ENCODE results near the gene FBXO36.

The FBXO36 gene

DNA sequence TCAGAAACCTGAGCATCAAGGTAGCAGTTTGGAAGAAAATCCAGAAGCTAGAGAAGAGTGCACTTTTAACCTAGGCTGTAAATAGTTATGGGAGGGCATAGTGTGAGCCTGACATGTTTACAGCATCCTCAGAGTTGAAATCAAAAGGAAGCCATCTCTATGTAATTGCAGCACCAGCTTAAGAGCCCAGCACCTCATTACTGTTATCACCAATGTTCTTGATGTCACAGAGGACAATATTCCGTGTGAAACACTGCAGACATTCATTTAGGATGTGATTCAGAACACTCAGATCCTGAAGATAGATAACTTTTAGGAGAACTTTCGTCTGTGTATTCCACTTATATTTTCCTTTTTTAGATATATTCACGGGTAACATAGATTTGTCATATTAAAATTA is 48.1 kb downstream of the FBXO36 start:
- DNase-seq (ENCODE audit: low read depth), result no peak

DNA sequence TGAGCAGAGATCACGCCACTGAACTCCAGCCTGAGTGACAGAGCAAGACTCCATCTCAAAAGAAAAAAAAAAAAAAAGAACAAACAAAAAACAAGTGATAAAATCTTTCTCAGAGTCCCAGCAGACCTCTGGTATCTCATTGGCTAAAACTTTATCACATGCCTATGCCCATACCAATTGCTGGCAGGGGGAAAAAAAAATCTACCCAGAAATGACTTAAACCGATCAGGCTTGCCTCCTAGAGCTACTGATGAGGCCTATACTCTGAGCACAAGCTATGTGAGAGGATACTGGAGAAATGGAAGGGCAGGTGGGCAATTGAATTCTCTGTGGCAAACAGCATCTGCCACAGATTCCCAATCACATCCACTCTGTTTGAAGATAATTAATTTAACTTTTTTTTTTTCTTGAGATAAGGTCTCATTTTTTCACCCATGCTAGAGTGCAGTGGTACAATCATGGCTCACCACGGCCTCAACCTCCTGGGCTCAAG is 49.0 kb downstream of the FBXO36 start:
- no peak for DNase-seq (ENCODE audit: low read depth)

DNA sequence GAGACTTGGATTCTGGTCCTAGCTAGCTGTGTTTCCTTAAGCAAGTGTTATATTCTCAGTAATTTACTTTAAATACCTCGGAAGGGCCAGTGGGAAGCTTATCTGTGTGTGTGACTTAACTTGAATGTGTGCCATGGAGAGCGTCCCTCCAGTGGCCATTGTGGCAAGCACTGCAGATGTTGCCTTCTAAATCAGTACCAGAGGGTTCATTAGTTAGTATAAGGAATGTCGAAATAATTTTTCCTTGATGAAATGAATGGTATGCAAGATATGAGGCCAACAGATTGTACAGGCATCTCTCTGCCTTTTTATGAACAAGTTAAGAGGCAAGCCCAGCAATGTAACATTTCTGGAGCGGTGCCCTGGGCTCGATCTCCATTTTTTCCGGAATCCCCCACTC is 52.0 kb downstream of the FBXO36 start:
- DNase-seq (ENCODE audit: low read depth), result peak; percentile 89

DNA sequence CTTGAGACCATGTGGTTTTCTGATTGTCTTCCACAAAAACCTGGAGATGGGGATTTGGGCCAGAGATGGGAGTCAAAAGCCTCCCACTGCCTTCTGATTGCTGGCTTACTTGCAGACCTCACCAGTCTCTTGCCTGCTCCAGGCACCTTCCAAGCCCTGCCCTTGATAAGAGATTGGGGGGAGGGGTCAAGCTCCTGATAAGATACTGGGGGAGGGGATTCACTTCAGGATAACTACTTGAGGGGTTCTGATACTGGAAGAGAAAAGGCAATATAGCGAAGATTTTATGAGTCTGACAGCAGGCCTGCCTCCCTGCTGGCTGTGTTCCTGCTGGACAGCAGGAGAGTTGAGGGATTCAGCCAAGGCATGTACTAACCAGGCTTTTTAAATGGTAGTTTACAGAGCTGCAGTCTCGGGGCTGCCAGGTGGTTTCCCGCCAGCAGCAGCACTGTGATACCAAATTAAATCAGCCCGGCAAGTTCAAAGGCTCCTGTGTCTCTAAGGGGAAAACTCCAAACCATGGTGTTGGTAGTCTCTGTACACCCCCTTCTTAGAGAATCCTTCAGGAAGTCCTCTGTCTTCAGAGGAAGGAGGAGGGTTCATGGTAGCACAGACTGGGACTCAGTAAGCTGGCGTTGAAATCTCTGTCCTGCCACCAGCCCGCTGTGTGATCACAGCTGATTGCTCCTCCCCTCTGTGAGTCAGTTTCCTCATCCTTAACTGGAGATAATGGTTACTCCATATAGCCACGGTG is 58.3 kb downstream of the FBXO36 start:
- DNase-seq (ENCODE audit: low read depth), result peak; percentile 59

DNA sequence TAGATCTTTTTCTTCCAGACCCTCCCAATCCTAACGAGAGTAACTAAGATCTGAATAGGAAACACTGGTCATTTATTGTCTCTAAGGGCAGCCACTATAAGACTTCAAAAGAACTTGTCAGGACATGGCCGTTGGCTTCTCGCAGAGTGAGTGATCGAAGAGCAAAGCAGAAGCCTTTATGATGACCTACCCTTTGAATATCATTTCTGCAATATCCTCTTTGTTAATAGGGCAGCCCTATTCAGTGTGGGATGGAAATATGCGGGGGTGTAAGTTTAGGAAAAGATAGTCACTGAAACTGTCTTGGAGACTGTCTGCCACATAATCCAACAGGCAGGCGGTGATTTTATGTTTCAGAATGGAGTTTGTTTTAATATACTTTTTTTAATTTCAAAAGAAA is 70.9 kb downstream of the FBXO36 start:
- DNase-seq (ENCODE audit: low read depth), result no peak

DNA sequence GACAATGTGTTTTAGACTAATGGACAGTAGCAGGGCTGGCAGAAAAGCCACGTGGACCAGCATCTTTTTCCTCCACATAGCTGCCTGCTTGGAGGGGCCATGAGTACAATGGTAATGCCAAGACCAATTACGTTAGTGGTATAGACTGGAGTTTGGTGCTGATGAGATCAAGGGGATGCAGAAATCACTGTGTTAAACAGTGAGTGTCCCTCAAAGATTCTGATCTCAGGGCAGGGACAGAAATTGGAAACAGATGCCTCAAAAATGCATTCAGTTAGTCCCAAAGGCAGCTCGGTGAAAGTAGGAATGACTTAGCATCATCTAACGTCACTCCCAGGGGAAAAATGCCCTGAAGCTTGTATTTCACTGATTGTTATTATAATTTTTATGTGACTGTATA is 74.0 kb downstream of the FBXO36 start:
- peak; percentile 87 for DNase-seq (ENCODE audit: low read depth)

DNA sequence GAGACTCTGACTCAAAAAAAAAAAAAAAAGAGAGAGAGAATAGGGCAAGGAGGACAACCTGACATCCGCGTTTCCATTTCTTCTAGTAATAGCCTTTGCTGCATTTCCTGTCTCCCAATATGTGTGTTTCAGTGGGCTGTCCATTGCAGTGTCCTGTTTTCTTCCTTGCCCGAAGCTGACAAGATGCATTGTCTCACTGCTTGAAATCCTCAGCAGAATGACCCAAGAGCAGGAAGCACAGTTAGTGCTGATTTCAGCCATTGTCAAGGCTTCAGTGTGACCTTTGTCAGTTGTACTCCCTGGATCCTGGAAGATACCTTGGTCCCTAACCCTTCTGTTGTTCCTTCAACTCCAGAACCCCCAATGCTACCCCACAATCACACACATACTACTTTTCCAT is 75.3 kb downstream of the FBXO36 start:
- no peak for DNase-seq (ENCODE audit: low read depth)

DNA sequence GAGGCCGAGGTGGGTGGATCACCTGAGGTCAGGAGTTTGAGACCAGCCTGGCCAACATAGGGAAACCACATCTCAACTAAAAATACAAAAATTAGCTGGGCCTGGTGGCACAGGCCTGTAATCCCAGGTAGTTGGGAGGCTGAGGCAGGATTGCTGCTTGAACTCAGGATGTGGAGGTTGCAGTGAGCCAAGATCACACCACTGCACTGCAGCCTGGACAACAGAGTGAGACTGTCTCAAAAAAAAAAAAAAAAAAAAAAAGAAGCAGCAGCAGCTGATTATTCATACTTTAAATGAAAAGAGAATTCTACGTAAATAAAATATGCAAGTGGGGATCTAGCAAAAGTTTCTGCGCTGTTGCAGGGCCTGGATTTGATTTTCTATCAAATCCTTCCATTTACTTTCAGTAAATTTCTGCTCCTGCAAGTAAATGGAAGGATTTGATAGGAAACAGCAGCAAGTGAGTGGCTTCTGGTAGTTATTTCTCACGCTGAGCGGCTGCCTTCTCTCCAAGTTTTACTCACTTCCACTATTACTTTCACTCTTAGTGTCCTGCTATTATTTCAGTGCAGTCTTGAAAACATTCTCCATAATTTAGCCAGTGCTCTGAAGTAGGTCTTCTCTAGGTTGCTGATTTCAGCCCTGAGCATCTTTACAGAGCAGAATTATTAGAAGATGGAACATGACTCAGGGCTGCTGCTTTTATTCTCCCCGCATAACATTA is 78.0 kb downstream of the FBXO36 start:
- DNase-seq (ENCODE audit: low read depth), result no peak

DNA sequence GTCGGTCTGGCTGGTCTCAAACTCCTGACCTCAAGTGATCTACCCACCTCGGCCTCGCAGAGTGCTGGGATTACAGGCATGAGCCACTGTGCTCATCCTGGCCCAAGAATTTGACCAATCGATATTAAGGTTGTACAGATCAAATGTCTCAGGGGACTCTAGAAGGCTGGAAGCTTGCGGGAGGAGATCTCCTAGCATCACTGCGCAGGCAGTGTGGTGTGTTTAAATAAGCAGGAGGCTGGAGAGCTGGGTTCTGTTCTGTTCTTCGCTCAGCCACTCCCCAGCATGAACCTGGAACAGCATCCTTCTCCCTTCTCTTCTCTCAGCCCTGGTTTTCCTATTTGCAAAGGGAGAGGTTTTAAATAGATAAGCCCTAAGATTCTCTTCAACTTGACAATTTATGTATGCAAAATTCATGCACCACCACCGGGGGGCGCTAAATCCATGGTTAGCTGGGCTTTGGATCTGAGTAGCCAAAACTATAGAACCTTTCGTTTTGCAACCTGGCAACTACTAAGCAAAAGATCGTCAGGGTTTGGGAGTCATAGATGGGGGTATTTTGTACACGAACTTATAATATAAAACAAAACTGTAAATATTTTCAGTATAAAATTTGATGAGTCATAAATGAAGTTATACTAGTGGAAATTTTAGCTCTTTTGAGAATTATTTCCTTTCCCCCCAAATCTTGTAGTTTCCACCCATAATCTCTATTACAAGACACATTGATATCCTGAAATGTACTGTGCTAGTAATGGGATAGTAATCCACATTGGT is 85.8 kb downstream of the FBXO36 start:
- peak; percentile 71 for DNase-seq (ENCODE audit: low read depth)

DNA sequence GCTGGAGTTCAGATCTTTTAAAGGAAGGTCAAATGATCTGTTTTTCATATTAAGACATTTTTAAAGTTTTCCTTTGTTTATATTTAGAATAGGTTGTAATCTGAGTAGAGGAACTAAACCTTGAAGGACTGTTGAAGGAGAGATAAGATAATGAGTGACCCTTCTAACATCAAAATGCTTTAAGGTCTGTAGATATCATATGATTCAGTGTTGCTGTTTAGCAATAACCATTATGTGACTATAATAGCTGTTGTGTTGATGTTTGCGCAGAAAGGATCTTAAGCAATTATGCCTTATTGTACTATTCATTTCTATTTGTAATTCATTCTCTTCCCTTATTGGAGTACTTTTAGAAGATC is 86.4 kb downstream of the FBXO36 start:
- DNase-seq (ENCODE audit: low read depth), result no peak

DNA sequence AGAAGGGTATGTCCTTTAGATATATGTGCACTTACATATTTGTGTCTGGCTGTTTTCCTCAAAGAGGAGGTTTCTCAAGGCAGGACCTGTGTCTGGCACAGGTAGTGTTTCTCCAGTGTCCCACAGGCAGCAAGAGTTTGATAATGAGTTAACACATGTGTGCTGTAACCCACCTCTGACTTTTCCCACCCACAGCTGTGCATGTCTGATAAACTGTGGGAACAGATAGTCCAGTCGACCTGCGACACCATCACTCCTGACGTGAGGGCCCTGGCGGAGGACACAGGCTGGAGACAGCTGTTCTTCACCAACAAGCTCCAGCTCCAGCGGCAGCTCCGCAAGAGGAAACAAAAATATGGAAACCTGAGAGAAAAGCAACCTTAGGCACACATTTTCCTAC is 88.2 kb downstream of the FBXO36 start:
- DNase-seq (ENCODE audit: low read depth), result no peak

DNA sequence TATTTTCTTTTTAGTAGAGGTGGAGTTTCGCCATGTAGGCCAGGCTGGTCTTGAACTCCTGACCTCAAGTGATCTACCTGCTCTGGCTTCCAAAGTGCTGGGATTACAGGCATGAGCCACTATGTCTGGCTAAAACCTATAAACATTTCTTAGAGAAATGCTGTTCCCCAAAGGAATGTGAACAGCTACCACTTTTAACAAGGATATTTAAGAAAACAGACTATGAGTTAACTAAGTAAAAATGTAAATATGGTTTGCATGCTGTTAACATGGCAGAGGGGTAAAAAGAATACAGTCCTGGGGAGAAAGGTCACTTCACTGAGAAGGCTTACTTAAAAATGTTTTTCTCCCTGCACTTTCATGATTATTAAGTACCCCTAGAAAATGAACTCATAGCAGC is 89.3 kb downstream of the FBXO36 start:
- peak; percentile 83 for DNase-seq (ENCODE audit: low read depth)

DNA sequence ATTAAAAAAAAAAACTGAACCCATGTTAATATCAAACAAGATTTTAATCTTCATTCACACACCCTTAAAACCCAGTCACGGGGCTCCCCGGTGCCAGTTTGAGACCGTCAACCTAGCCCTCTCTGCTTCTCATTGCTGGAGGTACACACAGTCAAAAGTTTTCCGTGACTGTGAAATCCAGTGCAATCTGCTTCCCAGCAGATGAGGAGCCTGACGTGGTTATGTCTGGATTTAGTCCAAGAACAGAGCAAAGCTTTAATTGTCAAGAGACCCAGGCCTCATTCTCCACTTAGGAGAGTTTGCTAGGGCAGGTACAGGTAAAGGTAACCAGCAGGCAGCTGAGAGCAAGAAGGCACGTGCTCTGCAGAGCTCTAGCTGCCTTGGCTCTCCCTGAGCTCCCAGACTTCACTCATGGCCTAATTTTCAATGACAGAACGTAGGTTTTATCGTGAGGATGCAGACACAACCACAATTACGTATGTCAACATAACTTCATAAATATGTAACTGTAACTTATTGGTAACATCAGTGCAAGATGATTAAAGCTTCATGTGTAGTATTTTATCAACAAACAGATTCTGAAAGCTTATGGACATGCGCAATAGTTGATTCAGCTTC is 90.1 kb downstream of the FBXO36 start:
- DNase-seq (ENCODE audit: low read depth), result peak; percentile 16

DNA sequence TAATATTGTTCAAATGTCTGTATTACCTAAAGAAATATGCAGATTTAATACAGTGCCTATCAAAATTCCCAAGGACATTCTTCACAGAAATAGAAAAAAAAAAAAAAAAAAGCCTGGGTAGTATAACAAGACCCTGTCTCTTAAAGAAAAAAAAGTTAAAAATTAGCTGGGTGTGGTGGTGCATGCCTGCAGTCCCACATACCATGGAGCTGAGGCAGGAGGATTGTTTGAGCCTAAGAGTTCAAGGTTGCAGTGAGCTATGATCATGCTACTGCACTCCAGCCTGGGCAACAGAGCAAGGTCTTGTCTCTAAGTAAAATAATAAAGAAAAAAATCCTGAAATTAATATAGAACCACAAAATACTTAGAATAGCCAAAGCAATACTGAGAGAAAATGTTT is 94.5 kb downstream of the FBXO36 start:
- peak; percentile 10 for DNase-seq (ENCODE audit: low read depth)

DNA sequence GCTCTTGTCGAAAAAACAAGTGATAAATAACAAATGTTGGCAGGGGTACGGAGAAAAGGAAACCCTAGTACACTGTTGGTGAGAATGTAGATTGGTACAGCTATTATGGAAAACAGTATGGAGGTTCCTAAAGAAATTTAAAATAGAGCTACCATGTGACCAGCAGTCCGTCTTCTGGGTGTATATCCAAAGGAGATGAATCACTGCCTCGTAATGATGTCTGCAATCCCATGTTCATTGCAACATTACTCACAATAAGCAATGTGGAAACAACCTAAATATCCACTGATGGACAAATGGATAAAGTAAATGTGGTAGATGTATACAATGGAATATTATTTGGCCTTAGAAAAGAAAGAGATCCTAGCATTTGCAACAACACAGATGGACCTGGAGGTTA is 95.8 kb downstream of the FBXO36 start:
- DNase-seq (ENCODE audit: low read depth), result peak; percentile 70

DNA sequence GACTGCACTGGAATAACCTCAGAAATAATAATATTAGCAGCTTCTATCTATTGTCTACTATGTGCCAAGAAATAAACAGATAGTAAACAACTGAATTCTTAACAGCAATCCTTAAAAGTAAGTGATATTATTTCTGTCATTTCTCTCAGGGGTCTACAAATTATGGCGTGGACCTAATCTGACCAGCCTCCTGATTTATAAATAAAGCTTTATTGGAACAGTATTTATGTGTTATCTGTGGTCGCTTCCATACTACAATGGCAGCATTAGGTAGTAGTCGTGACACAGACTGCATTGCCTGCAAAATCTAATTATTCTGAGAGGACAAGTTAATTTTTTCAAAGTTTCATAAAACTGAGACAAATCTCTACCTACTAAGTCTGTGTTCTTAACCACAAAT is 97.4 kb downstream of the FBXO36 start:
- no peak for DNase-seq (ENCODE audit: low read depth)

DNA sequence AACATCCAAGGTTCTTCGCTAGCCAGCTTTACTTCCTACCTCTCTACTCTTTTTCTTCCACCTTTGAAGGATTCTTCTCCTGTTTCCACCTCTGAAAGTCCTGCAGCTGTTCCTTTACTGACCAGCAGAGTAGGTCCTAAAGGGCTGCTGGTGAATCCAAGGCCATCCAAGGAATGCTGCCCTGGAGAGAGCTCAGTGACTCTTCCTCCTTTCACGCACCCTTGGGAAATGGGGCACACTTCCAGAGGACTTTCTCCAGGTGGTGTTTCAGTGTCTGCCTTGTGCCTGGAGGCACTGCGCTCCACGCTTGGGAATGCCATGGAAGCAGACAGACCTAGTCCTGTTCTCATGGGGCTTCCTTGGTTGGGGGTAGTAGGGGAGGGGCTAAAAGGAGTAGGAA is 101.0 kb downstream of the FBXO36 start:
- DNase-seq (ENCODE audit: low read depth), result no peak

DNA sequence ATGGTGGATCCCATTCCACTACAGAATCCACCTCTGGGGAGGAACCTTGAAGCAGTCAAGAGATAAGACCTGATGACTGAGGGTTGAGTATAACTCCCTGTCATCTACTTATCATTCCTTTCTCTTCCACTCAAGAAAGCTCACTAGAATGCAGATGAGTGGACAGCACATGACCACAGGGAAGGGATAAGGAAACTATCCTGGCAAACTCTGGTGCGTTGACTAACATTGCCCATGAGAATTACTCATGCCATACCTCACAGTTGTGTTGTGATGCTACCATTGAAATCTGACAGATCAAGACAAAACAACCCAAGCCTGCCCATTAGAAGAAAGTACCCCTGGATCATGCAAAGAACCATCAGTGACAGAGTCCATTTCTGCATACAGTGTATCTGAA is 119.9 kb downstream of the FBXO36 start:
- DNase-seq (ENCODE audit: low read depth), result peak; percentile 3

DNA sequence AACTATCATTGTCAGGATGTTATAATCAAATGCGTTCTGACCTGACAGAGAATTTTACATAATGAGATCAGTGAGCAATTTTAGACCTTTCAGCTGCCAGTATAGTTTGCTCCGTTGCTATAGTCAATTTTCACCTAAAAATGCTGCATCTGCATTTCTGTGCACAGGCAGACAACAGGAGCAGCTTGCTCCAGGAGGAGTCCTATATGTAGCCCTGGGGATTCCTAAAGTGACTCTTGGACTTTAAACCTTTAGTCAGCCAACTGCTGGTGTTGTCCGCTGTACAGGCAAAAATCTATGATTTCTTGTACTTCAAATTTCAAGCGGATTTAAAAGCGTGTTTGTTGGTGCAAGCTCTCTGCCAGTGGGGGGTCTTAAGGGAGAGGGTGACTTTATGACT is 120.7 kb downstream of the FBXO36 start:
- no peak for DNase-seq (ENCODE audit: low read depth)

DNA sequence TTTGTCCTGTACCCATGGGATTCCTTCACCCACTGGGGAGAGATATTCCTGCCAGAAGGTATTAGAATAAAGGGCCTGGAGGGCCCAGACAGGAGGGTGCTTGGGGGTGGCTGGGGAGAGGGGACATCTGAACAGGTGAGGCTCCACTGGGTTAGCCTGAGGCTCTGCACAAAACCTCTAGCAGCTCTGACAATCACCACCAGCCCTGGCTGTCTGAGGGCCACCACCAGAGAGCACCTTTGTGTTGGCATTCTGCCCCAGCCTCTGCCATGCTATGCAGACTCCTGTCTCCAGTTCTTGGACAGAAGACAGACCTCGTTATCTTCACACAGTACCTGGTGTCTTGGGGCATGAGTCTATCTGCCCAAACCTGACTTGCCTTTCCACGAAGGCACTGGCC is 121.2 kb downstream of the FBXO36 start:
- no peak for DNase-seq (ENCODE audit: low read depth)

DNA sequence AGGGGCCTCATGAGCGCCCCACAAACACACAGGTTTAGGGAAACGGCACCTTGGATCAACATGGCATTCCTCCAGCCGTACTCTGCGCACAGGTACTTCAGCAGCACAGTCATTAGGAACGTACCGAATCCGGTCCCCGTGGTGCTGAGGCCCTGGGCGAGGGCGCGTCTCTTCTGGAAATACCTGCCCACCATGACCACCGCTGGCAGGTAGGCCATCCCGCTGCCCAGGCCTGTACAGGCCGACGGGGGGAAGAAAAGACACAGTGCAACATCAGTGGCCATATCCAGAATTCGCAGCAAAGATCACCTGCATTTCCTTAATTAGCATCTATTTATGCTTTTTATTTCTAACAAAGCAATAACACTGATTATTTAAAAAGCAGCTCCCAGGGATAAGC is 124.2 kb downstream of the FBXO36 start:
- no peak for DNase-seq (ENCODE audit: low read depth)

DNA sequence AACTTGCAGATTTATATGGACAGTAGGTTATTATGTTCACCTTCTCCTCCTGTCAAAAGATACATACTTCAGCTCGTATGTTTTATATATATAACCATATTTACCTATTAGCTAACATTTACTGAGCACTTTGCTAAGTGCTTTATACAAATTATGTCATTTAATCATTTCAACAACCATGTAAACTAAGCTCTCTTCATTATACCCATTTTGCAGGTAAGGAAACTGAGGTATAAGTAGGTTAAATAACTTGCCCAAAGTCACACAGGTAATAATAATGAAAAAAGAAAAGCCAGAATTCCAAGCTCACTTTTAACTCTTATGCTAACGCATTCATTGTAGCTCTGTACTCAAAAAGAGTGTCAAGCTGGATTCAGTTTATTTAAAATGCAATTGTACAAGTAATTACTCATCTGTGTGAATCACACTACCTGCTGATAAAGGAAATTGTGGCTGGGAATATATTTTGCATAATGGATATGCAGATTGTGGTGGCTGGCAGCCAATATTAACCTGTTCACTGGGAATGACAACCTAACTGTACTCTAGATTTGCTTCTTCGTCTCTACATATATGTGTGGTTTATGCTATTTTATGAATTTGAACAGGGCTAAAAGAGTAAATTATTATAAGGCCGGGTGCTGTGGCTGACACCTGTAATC is 125.8 kb downstream of the FBXO36 start:
- DNase-seq (ENCODE audit: low read depth), result no peak
